CD4-positive, CD25-positive, alpha-beta regulatory T cell (primary cell): Measurements from ENCODE around the gene SSR3. TPM values are rescaled to one million over a fixed set of nuclear protein-coding genes. Genes with fewer than 3 reads are reported as not detected.
A peak's percentile ranks its signal among the peaks of the same experiment; 100 is the strongest.

ENCODE experiments used
- ATAC-seq, 2 donors: fragments of 150-1000 bp; cut with Tn5 transposase; one replicate each; pipeline ENCODE4 v1.10.0; 2021; ENCODE audit warnings: low read depth in 2 of 2, moderate number of reproducible peaks in 2 of 2, moderate library complexity in 1 of 2
- DNase-seq, 3 donors: peaks; one replicate each; pipeline versions ENCODE4 v3.0.0 to v3.0.0-alpha.2; 2012 to 2022; ENCODE audit warnings: mixed read lengths in 1 of 3
- H3K27ac ChIP-seq: one replicate; pipeline ENCODE4 v1.7.0; 2013; ENCODE audit warnings: mild to moderate bottlenecking, low read length; ENCODE audit not compliant: insufficient read depth, poor library complexity, severe bottlenecking
- H3K27me3 ChIP-seq: one replicate; pipeline ENCODE4 v1.7.0; 2013; ENCODE audit warnings: low read length; ENCODE audit not compliant: control insufficient read depth, insufficient read depth
- H3K36me3 ChIP-seq: one replicate; pipeline ENCODE4 v1.7.0; 2013; ENCODE audit warnings: mild to moderate bottlenecking, low read length, moderate library complexity; ENCODE audit not compliant: control insufficient read depth, insufficient read depth
- H3K4me1 ChIP-seq: 2 replicates; pipeline ENCODE4 v1.7.0; 2013; ENCODE audit warnings: mild to moderate bottlenecking, low read length; ENCODE audit not compliant: insufficient read depth, control insufficient read depth, poor library complexity, severe bottlenecking
- H3K4me3 ChIP-seq: one replicate; pipeline ENCODE4 v1.7.0; 2013; ENCODE audit warnings: low read depth, mild to moderate bottlenecking, low read length, moderate library complexity
- H3K9me3 ChIP-seq, 2 experiments: 1 replicate in 1 of 2; 2 replicates in 1 of 2; pipeline ENCODE4 v1.7.0; 2013; ENCODE audit warnings: low read length in 2 of 2, mild to moderate bottlenecking in 1 of 2, moderate library complexity in 1 of 2; ENCODE audit not compliant: control insufficient read depth in 2 of 2
- H3K27ac Mint-ChIP-seq, 3 donors: one replicate each; pipeline ENCODE4 v1.8.0; 2020 to 2022; ENCODE audit warnings: mild to moderate bottlenecking in 3 of 3, mixed read lengths in 3 of 3, moderate library complexity in 2 of 3
- H3K27me3 Mint-ChIP-seq: one replicate; pipeline ENCODE4 v1.8.0; 2022; ENCODE audit warnings: mild to moderate bottlenecking, mixed read lengths
- H3K36me3 Mint-ChIP-seq: one replicate; pipeline ENCODE4 v1.8.0; 2020; ENCODE audit warnings: mixed read lengths
- H3K4me1 Mint-ChIP-seq, 4 donors: one replicate each; pipeline ENCODE4 v1.8.0; 2020 to 2022; ENCODE audit warnings: mixed read lengths in 4 of 4, mild to moderate bottlenecking in 1 of 4
- H3K4me3 Mint-ChIP-seq, 4 donors: one replicate each; pipeline ENCODE4 v1.8.0; 2020 to 2022; ENCODE audit warnings: mild to moderate bottlenecking in 4 of 4, mixed read lengths in 4 of 4, moderate library complexity in 3 of 4
- H3K9me3 Mint-ChIP-seq, 7 donors: one replicate each; pipeline ENCODE4 v1.8.0; 2020 to 2022; ENCODE audit warnings: mixed read lengths in 7 of 7, mild to moderate bottlenecking in 3 of 7, moderate library complexity in 2 of 7
- polyA plus RNA-seq, 4 donors: library from polyadenylated mRNA; unstranded; fragments of 300-500 nt; fragmentation: Illumina TruSeq; gene quantifications; one replicate each; pipeline ENCODE4 v1.2.3, GENCODE V29; 2021
- total RNA-seq: library from RNA; stranded (reverse); gene quantifications from one replicate; pipeline ENCODE4 v1.2.3, GENCODE V29; 2022

The SSR3 gene
- total and polyA plus RNA-seq, 5 donors from 2014 or later = 73.9 to 183 (median 134) TPM

- Mint-ChIP-seq H3K27me3 (peaks cover 20% of the 10 kb centered on the region), H3K27ac (peak overlapping the region; percentile 43 to 94 (median 91)), H3K36me3 (peaks cover 25% of the 10 kb centered on the region), H3K4me1 (peaks cover 14 to 60% (median 43%) of the 10 kb centered on the region in 4 donors), H3K4me3 (peak overlapping the region; percentile 94 to 98 (median 98)), H3K9me3 (no peaks in the 10 kb centered on the region)
- Histone ChIP-seq H3K9me3 (no peaks in the 10 kb centered on the region), H3K4me1 (peaks cover 24% of the 10 kb centered on the region), H3K27me3 (no peaks in the 10 kb centered on the region), H3K4me3 (peak overlapping the region; percentile 97), H3K36me3 (peaks cover 31% of the 10 kb centered on the region), H3K27ac (no peak overlapping the region)
- ATAC-seq (no peak), DNase-seq (no peak)
Measured at GRCh38 chr3:156553705-156554356, 1.1 kb downstream of the SSR3 start.

GRCh38 chr3:156552973-156553372 lies 1.9 kb downstream of the SSR3 start:
- no peaks in the 10 kb centered on the region for H3K9me3 Mint-ChIP-seq
- Histone ChIP-seq H3K9me3 (no peaks in the 10 kb centered on the region), H3K36me3 (peaks cover 39% of the 10 kb centered on the region), H3K4me1 (peaks cover 24% of the 10 kb centered on the region), H3K27ac (no peak overlapping the region), H3K4me3 (peak overlapping the region; percentile 97), H3K27me3 (no peaks in the 10 kb centered on the region)
- H3K27ac Mint-ChIP-seq = no peak overlapping the region
- H3K4me1 Mint-ChIP-seq = peaks cover 15 to 63% (median 46%) of the 10 kb centered on the region in 4 donors
- DNase-seq = no peak
- peak overlapping the region; percentile 60 to 98 (median 95) for H3K4me3 Mint-ChIP-seq
- ATAC-seq = no peak
- H3K36me3 Mint-ChIP-seq = peaks cover 29% of the 10 kb centered on the region
- peaks cover 14% of the 10 kb centered on the region for H3K27me3 Mint-ChIP-seq

GRCh38 chr3:156551746-156552145 lies 3.2 kb downstream of the SSR3 start:
- H3K4me1 Mint-ChIP-seq = peaks cover 22 to 72% (median 54%) of the 10 kb centered on the region in 4 donors
- DNase-seq (no peak), ATAC-seq (no peak)
- Histone ChIP-seq H3K36me3 (peaks cover 50% of the 10 kb centered on the region), H3K27me3 (no peaks in the 10 kb centered on the region), H3K27ac (no peak overlapping the region), H3K9me3 (no peaks in the 10 kb centered on the region), H3K4me3 (no peak overlapping the region), H3K4me1 (peaks cover 24% of the 10 kb centered on the region)
- H3K27ac Mint-ChIP-seq = no peak overlapping the region
- peaks cover 9% of the 10 kb centered on the region for H3K27me3 Mint-ChIP-seq
- H3K9me3 Mint-ChIP-seq = no peaks in the 10 kb centered on the region
- H3K4me3 Mint-ChIP-seq = peak overlapping the region in 3 of 4 donors; percentile 51 to 98 (median 54)
- peaks cover 39% of the 10 kb centered on the region for H3K36me3 Mint-ChIP-seq

- H3K27ac Mint-ChIP-seq = peak overlapping the region in 1 of 3 donors; percentile 27
- DNase-seq (no peak), ATAC-seq (no peak)
- no peak overlapping the region for H3K27ac ChIP-seq
- peaks cover 55% of the 10 kb centered on the region for H3K36me3 ChIP-seq
- peaks cover 44% of the 10 kb centered on the region for H3K36me3 Mint-ChIP-seq
- peak overlapping the region in 1 of 4 donors; percentile 98 for H3K4me3 Mint-ChIP-seq
- H3K4me1 Mint-ChIP-seq = peaks cover 22 to 74% (median 57%) of the 10 kb centered on the region in 4 donors
- no peak overlapping the region for H3K4me3 ChIP-seq
- H3K9me3 Mint-ChIP-seq = no peaks in the 10 kb centered on the region
- H3K4me1 ChIP-seq = peaks cover 24% of the 10 kb centered on the region
- no peaks in the 10 kb centered on the region for H3K9me3 ChIP-seq
- peaks cover 9% of the 10 kb centered on the region for H3K27me3 Mint-ChIP-seq
- no peaks in the 10 kb centered on the region for H3K27me3 ChIP-seq
Measured at GRCh38 chr3:156551261-156551660, 3.7 kb downstream of the SSR3 start.

- Mint-ChIP-seq H3K4me3 (no peak overlapping the region), H3K27ac (peak overlapping the region in 1 of 3 donors; percentile 44), H3K4me1 (peaks cover 17 to 73% (median 60%) of the 10 kb centered on the region in 4 donors), H3K27me3 (no peaks in the 10 kb centered on the region), H3K36me3 (peaks cover 45% of the 10 kb centered on the region), H3K9me3 (no peaks in the 10 kb centered on the region)
- Histone ChIP-seq H3K4me3 (no peak overlapping the region), H3K27me3 (no peaks in the 10 kb centered on the region), H3K27ac (no peak overlapping the region), H3K4me1 (peaks cover 17% of the 10 kb centered on the region), H3K36me3 (peaks cover 77% of the 10 kb centered on the region), H3K9me3 (no peaks in the 10 kb centered on the region)
- DNase-seq = no peak
- ATAC-seq = no peak
Measured at GRCh38 chr3:156548902-156549301, 6.0 kb downstream of the SSR3 start.

GRCh38 chr3:156548041-156548687 lies 6.8 kb downstream of the SSR3 start:
- peaks cover 45% of the 10 kb centered on the region for H3K36me3 Mint-ChIP-seq
- peaks cover 84% of the 10 kb centered on the region for H3K36me3 ChIP-seq

GRCh38 chr3:156547637-156548036 lies 7.3 kb downstream of the SSR3 start:
- Mint-ChIP-seq H3K9me3 (no peaks in the 10 kb centered on the region), H3K4me1 (peaks cover 17 to 61% (median 49%) of the 10 kb centered on the region in 4 donors), H3K4me3 (no peak overlapping the region), H3K27ac (no peak overlapping the region), H3K36me3 (peaks cover 49% of the 10 kb centered on the region), H3K27me3 (no peaks in the 10 kb centered on the region)
- Histone ChIP-seq H3K9me3 (no peaks in the 10 kb centered on the region), H3K27ac (no peak overlapping the region), H3K4me3 (no peak overlapping the region), H3K36me3 (peaks cover 90% of the 10 kb centered on the region), H3K4me1 (peaks cover 5% of the 10 kb centered on the region), H3K27me3 (no peaks in the 10 kb centered on the region)
- DNase-seq = no peak
- no peak for ATAC-seq

More at GRCh38 chr3:156548041-156548687, 6.8 kb downstream of the SSR3 start:
- H3K27ac ChIP-seq = no peak overlapping the region
- no peaks in the 10 kb centered on the region for H3K9me3 ChIP-seq
- peaks cover 17 to 66% (median 53%) of the 10 kb centered on the region in 4 donors for H3K4me1 Mint-ChIP-seq
- no peaks in the 10 kb centered on the region for H3K27me3 Mint-ChIP-seq
- H3K4me1 ChIP-seq = peaks cover 10% of the 10 kb centered on the region
- no peak for DNase-seq
- no peaks in the 10 kb centered on the region for H3K27me3 ChIP-seq
- no peaks in the 10 kb centered on the region for H3K9me3 Mint-ChIP-seq
- no peak for ATAC-seq
- H3K4me3 Mint-ChIP-seq = no peak overlapping the region
- no peak overlapping the region for H3K4me3 ChIP-seq
- H3K27ac Mint-ChIP-seq = no peak overlapping the region
